Measurements from ENCODE around the gene KLHDC8B. TPM values are rescaled to one million over a fixed set of nuclear protein-coding genes. Genes with fewer than 3 reads are reported as not detected.

KLHDC8B gene
- total RNA-seq, 1 donor, result 16.6 TPM

GRCh38 chr3:49174397-49174985 is 3.1 kb downstream of the KLHDC8B start:
- no peak overlapping the region for H3K4me3 ChIP-seq (ENCODE audit: insufficient read depth, low read length)
- H2AFZ ChIP-seq (ENCODE audit: low read length), result no peak overlapping the region
- no peaks in the 10 kb centered on the region for H3K27me3 ChIP-seq (ENCODE audit: insufficient read depth, low read length)
- TF ChIP-seq, protein P1, sequence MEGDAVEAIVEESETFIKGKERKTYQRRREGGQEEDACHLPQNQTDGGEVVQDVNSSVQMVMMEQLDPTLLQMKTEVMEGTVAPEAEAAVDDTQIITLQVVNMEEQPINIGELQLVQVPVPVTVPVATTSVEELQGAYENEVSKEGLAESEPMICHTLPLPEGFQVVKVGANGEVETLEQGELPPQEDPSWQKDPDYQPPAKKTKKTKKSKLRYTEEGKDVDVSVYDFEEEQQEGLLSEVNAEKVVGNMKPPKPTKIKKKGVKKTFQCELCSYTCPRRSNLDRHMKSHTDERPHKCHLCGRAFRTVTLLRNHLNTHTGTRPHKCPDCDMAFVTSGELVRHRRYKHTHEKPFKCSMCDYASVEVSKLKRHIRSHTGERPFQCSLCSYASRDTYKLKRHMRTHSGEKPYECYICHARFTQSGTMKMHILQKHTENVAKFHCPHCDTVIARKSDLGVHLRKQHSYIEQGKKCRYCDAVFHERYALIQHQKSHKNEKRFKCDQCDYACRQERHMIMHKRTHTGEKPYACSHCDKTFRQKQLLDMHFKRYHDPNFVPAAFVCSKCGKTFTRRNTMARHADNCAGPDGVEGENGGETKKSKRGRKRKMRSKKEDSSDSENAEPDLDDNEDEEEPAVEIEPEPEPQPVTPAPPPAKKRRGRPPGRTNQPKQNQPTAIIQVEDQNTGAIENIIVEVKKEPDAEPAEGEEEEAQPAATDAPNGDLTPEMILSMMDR (IDR thresholded peaks at IDR 0.05; ENCODE audit: extremely low read depth, low read depth, low read length), result no peak
- DNase-seq (ENCODE audit: insufficient read length, low spot score, missing footprints), result peak; percentile 71
- peaks cover 3% of the 10 kb centered on the region for H3K36me3 ChIP-seq (ENCODE audit: insufficient read depth, low read length)
- H3K27ac ChIP-seq (ENCODE audit: low read depth, low read length), result no peak overlapping the region
- H3K79me2 ChIP-seq (ENCODE audit: insufficient read depth, low read length), result peaks cover 17% of the 10 kb centered on the region
- no peaks in the 10 kb centered on the region for H3K9me3 ChIP-seq (ENCODE audit: low read depth, low read length)
- no peak overlapping the region for H3K4me2 ChIP-seq (ENCODE audit: insufficient read depth, low read length)
- no peaks in the 10 kb centered on the region for H4K20me1 ChIP-seq (ENCODE audit: insufficient read depth, low read length)
- H3K4me1 ChIP-seq (ENCODE audit: insufficient read depth, low read length), result peaks cover 26% of the 10 kb centered on the region

DNA sequence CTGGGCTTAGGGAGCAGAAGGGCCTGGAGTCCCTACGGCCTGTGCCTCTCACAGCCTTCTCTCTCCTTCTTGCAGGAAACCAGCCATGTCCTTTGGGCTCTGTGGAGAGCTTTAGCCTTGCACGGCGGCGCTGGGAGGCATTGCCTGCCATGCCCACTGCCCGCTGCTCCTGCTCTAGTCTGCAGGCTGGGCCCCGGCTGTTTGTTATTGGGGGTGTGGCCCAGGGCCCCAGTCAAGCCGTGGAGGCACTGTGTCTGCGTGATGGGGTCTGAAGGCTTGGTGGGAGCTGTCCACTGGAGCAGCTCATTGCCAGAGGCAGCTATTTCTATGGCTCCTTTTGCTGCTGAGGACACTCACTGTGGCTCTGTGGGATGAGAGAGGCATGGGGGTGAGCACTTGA is 4.1 kb downstream of the KLHDC8B start:
- peaks cover 17% of the 10 kb centered on the region for H3K79me2 ChIP-seq (ENCODE audit: insufficient read depth, low read length)
- peaks cover 24% of the 10 kb centered on the region for H3K4me1 ChIP-seq (ENCODE audit: insufficient read depth, low read length)
- H3K27me3 ChIP-seq (ENCODE audit: insufficient read depth, low read length), result no peaks in the 10 kb centered on the region
- H3K4me3 ChIP-seq (ENCODE audit: insufficient read depth, low read length), result no peak overlapping the region
- H4K20me1 ChIP-seq (ENCODE audit: insufficient read depth, low read length), result no peaks in the 10 kb centered on the region
- TF ChIP-seq, protein P1 (IDR thresholded peaks at IDR 0.05; ENCODE audit: extremely low read depth, low read depth, low read length), result no peak
- no peak overlapping the region for H2AFZ ChIP-seq (ENCODE audit: low read length)
- H3K36me3 ChIP-seq (ENCODE audit: insufficient read depth, low read length), result peaks cover 3% of the 10 kb centered on the region
- H3K27ac ChIP-seq (ENCODE audit: low read depth, low read length), result no peak overlapping the region
- no peaks in the 10 kb centered on the region for H3K9me3 ChIP-seq (ENCODE audit: low read depth, low read length)
- DNase-seq (ENCODE audit: insufficient read length, low spot score, missing footprints), result peak; percentile 87
- H3K4me2 ChIP-seq (ENCODE audit: insufficient read depth, low read length), result no peak overlapping the region

DNA sequence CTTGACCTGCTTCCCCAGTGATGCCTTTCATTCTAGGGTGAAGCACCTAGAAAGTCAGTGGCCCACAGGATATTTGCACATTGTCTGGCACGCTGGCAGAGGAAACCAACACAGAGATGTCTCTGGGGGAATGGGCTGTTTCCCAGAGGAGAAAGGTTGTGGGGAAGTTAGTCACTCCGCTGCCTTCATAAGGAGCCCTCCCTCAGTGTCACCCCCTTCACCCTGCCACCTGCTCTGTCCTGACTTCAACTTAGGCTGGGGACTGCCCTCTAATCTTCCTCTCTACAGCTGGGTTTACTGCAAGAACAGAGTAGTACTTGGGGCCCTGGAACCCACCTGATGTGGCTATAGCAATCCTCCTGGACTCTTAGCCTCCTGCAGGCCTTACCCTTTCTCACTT is 5.7 kb downstream of the KLHDC8B start:
- Histone ChIP-seq H3K36me3 (ENCODE audit: insufficient read depth, low read length) (peaks cover 3% of the 10 kb centered on the region), H4K20me1 (ENCODE audit: insufficient read depth, low read length) (no peaks in the 10 kb centered on the region), H3K4me2 (ENCODE audit: insufficient read depth, low read length) (no peak overlapping the region), H3K79me2 (ENCODE audit: insufficient read depth, low read length) (peaks cover 7% of the 10 kb centered on the region), H2AFZ (ENCODE audit: low read length) (no peak overlapping the region), H3K27ac (ENCODE audit: low read depth, low read length) (no peak overlapping the region), H3K4me3 (ENCODE audit: insufficient read depth, low read length) (no peak overlapping the region), H3K9me3 (ENCODE audit: low read depth, low read length) (no peaks in the 10 kb centered on the region), H3K27me3 (ENCODE audit: insufficient read depth, low read length) (no peaks in the 10 kb centered on the region), H3K4me1 (ENCODE audit: insufficient read depth, low read length) (peaks cover 14% of the 10 kb centered on the region)
- TF ChIP-seq, protein P1 (IDR thresholded peaks at IDR 0.05; ENCODE audit: extremely low read depth, low read depth, low read length), result no peak
- DNase-seq (ENCODE audit: insufficient read length, low spot score, missing footprints), result peak; percentile 52

GRCh38 chr3:49180116-49180515 is 8.7 kb downstream of the KLHDC8B start:
- Histone ChIP-seq H3K9me3 (ENCODE audit: low read depth, low read length) (no peaks in the 10 kb centered on the region), H3K4me3 (ENCODE audit: insufficient read depth, low read length) (no peak overlapping the region), H4K20me1 (ENCODE audit: insufficient read depth, low read length) (no peaks in the 10 kb centered on the region), H3K27ac (ENCODE audit: low read depth, low read length) (no peak overlapping the region), H3K27me3 (ENCODE audit: insufficient read depth, low read length) (no peaks in the 10 kb centered on the region), H3K36me3 (ENCODE audit: insufficient read depth, low read length) (peaks cover 3% of the 10 kb centered on the region), H3K4me1 (ENCODE audit: insufficient read depth, low read length) (no peaks in the 10 kb centered on the region), H3K4me2 (ENCODE audit: insufficient read depth, low read length) (no peak overlapping the region), H3K79me2 (ENCODE audit: insufficient read depth, low read length) (no peaks in the 10 kb centered on the region), H2AFZ (ENCODE audit: low read length) (no peak overlapping the region)
- DNase-seq (ENCODE audit: insufficient read length, low spot score, missing footprints), result peak; percentile 31
- TF ChIP-seq, protein P1 (IDR thresholded peaks at IDR 0.05; ENCODE audit: extremely low read depth, low read depth, low read length), result no peak
